Lower leg skin (tissue), 3 donors: ENCODE data around the gene NOC4L.

Source experiments
- CTCF ChIP-seq, 3 donors: fragments of 450-650 bp; IDR thresholded peaks; one replicate each; pipeline ENCODE4 v1.5.1; 2016; ENCODE audit warnings: antibody characterized with exemption in 3 of 3, mild to moderate bottlenecking in 3 of 3, moderate library complexity in 2 of 3
- POLR2A ChIP-seq, 2 donors: fragments of 450-650 bp; IDR thresholded peaks; one replicate each; pipeline ENCODE4 v1.6.1; 2016 to 2017; ENCODE audit warnings: antibody characterized with exemption in 2 of 2, mild to moderate bottlenecking in 1 of 2, moderate library complexity in 1 of 2

GRCh38 chr12:132180648-132181546 lies 36.6 kb downstream of the NOC4L start:
- TF ChIP-seq CTCF (IDR thresholded peaks at IDR 0.05): no peak
- TF ChIP-seq POLR2A (IDR thresholded peaks at IDR 0.05): no peak
